GM23338 (cell line): ENCODE data around the gene PRLHR. TPM values are rescaled to one million over a fixed set of nuclear protein-coding genes. Genes with fewer than 3 reads are reported as not detected.

Experiments
- ATAC-seq: fragments of 200-7000 bp; cut with Tn5 transposase; 3 replicates; pipeline ENCODE4 v1.9.1; 2020
- DNase-seq: peaks from one replicate; pipeline ENCODE4 v3.0.0-alpha.2; 2015; ENCODE audit warnings: low spot score
- H2AFZ ChIP-seq: fragments of 200-600 bp; sonication (generic); 2 replicates; pipeline ENCODE4 v1.8.0; 2016; ENCODE audit warnings: antibody characterized with exemption, mild to moderate bottlenecking, moderate library complexity
- H3F3A ChIP-seq: fragments of 200-600 bp; sonication (generic); replicated peaks from 2 replicates; pipeline ENCODE4 v1.8.0; 2017; ENCODE audit warnings: antibody characterized with exemption, mixed run types, low read depth
- H3K27ac ChIP-seq: fragments of 200-600 bp; sonication (generic); 2 replicates; pipeline ENCODE4 v1.6.1; 2016; ENCODE audit warnings: low read depth
- H3K27me3 ChIP-seq: fragments of 200-600 bp; sonication (generic); 2 replicates; pipeline ENCODE4 v1.8.0; 2016; ENCODE audit warnings: mild to moderate bottlenecking, mixed run types, moderate library complexity; ENCODE audit not compliant: insufficient read depth
- H3K36me3 ChIP-seq: fragments of 200-600 bp; sonication (generic); 2 replicates; pipeline ENCODE4 v1.8.0; 2016; ENCODE audit warnings: mild to moderate bottlenecking; ENCODE audit not compliant: insufficient read depth
- H3K4me1 ChIP-seq: fragments of 200-600 bp; sonication (generic); 2 replicates; pipeline ENCODE4 v1.8.0; 2016; ENCODE audit warnings: mild to moderate bottlenecking, moderate library complexity; ENCODE audit not compliant: insufficient read depth
- H3K4me2 ChIP-seq: fragments of 200-600 bp; sonication (generic); 2 replicates; pipeline ENCODE4 v1.7.1; 2017; ENCODE audit warnings: mixed run types
- H3K4me3 ChIP-seq: fragments of 200-600 bp; sonication (generic); 2 replicates; pipeline ENCODE4 v1.6.1; 2016; ENCODE audit warnings: mixed run types
- H3K79me2 ChIP-seq: fragments of 200-600 bp; sonication (generic); replicated peaks from 2 replicates; pipeline ENCODE4 v1.8.0; 2017; ENCODE audit warnings: mild to moderate bottlenecking; ENCODE audit not compliant: insufficient read depth
- H3K9me2 ChIP-seq: fragments of 200-600 bp; sonication (generic); 2 replicates; pipeline ENCODE4 v1.8.0; 2017; ENCODE audit not compliant: insufficient read depth
- H4K20me1 ChIP-seq: fragments of 200-600 bp; sonication (generic); replicated peaks from 2 replicates; pipeline ENCODE4 v1.8.0; 2017; ENCODE audit warnings: mild to moderate bottlenecking; ENCODE audit not compliant: insufficient read depth
- H3K27ac Mint-ChIP-seq: 2 replicates; pipeline ENCODE4 v1.8.0; 2020; ENCODE audit warnings: inconsistent platforms, mild to moderate bottlenecking, moderate library complexity, mixed read lengths
- H3K27me3 Mint-ChIP-seq: 3 replicates; pipeline ENCODE4 v1.8.0; 2022; ENCODE audit warnings: low read depth, mild to moderate bottlenecking, moderate library complexity, mixed read lengths, inconsistent platforms; ENCODE audit not compliant: insufficient read depth, poor library complexity
- H3K36me3 Mint-ChIP-seq: 3 replicates; pipeline ENCODE4 v1.8.0; 2021; ENCODE audit warnings: low read depth, mild to moderate bottlenecking, inconsistent platforms, moderate library complexity, mixed read lengths
- H3K4me1 Mint-ChIP-seq: 3 replicates; pipeline ENCODE4 v1.8.0; 2020; ENCODE audit warnings: mild to moderate bottlenecking, inconsistent platforms, mixed read lengths
- H3K4me3 Mint-ChIP-seq: 3 replicates; pipeline ENCODE4 v1.8.0; 2021; ENCODE audit warnings: moderate library complexity, mild to moderate bottlenecking, inconsistent platforms, mixed read lengths
- H3K9me3 Mint-ChIP-seq: 3 replicates; pipeline ENCODE4 v1.8.0; 2020; ENCODE audit warnings: moderate library complexity, mild to moderate bottlenecking, inconsistent platforms, mixed read lengths
- CREB1 ChIP-seq: fragments of 250-450 bp; sonication (Bioruptor Pico); IDR thresholded peaks from 2 replicates; pipeline ENCODE4 v1.5.0; 2020; ENCODE audit warnings: low read depth, mild to moderate bottlenecking, moderate library complexity
- EZH2 ChIP-seq: fragments of 200-600 bp; sonication (generic); IDR thresholded peaks from one replicate; pipeline ENCODE4 v1.8.0; 2017; ENCODE audit warnings: antibody characterized with exemption, mild to moderate bottlenecking, low read depth; ENCODE audit not compliant: unreplicated experiment
- EZH2phosphoT487 ChIP-seq: fragments of 200-600 bp; sonication (generic); IDR thresholded peaks from one replicate; pipeline ENCODE4 v1.8.1; 2018; ENCODE audit warnings: antibody characterized with exemption; ENCODE audit not compliant: unreplicated experiment
- JUNB ChIP-seq: IDR thresholded peaks from one replicate; pipeline ENCODE4 v1.6.1; 2016; ENCODE audit warnings: antibody characterized with exemption; ENCODE audit not compliant: unreplicated experiment
- NANOG ChIP-seq: IDR thresholded peaks from 2 replicates; pipeline ENCODE4 v1.6.1; 2016; ENCODE audit warnings: antibody characterized with exemption, borderline replicate concordance
- POLR2AphosphoS5 ChIP-seq: IDR thresholded peaks from 2 replicates; pipeline ENCODE4 v1.6.1; 2016; ENCODE audit warnings: antibody characterized with exemption, low read depth
- STAT1 ChIP-seq: IDR thresholded peaks from one replicate; pipeline ENCODE4 v1.6.1; 2016; ENCODE audit warnings: antibody characterized with exemption; ENCODE audit not compliant: unreplicated experiment
- ZNF114 ChIP-seq: fragments of 250-450 bp; sonication (Bioruptor Pico); IDR thresholded peaks from 2 replicates; pipeline ENCODE4 v1.5.0; 2020; ENCODE audit warnings: mild to moderate bottlenecking, moderate library complexity
- ZNF331 ChIP-seq: fragments of 250-450 bp; sonication (Bioruptor Pico); IDR thresholded peaks from 2 replicates; pipeline ENCODE4 v1.5.0; 2020; ENCODE audit warnings: low read depth, mild to moderate bottlenecking, moderate library complexity
- polyA plus RNA-seq: library from polyadenylated mRNA; unstranded; fragments of >200 nt; fragmentation: Nextera tagmentation; extraction: Ambion mirVana; gene quantifications from 2 replicates; pipeline ENCODE4 v1.2.1, GENCODE V29; 2016
- total RNA-seq: library from RNA; depleted of rRNA; stranded (reverse); fragments of >200 nt; shearing (Covaris generic); gene quantifications from 2 replicates; pipeline ENCODE4 v1.2.3, GENCODE V29; 2014
- TF ChIP-seq, protein P1 (sequence below): fragments of 250-450 bp; sonication (Bioruptor Pico); IDR thresholded peaks from 2 replicates; pipeline ENCODE4 v1.5.0; 2020; ENCODE audit warnings: mild to moderate bottlenecking, moderate library complexity
- TF ChIP-seq, protein P2 (sequence below): IDR thresholded peaks from one replicate; pipeline ENCODE4 v1.6.1; 2018; ENCODE audit warnings: antibody characterized with exemption; ENCODE audit not compliant: unreplicated experiment
- TF ChIP-seq, protein P3 (sequence below): IDR thresholded peaks from 2 replicates; pipeline ENCODE4 v1.6.1; 2016; ENCODE audit warnings: antibody characterized with exemption
- TF ChIP-seq, protein P4 (sequence below), 2 experiments: fragments of 200-600 bp in 1 of 2; sonication (generic) in 1 of 2; conservative IDR thresholded peaks; 2 replicates each; pipeline versions ENCODE4 v1.5.1 to v1.6.1; 2016 to 2017; ENCODE audit warnings: antibody characterized with exemption in 2 of 2, low read depth in 2 of 2, mild to moderate bottlenecking in 2 of 2, moderate library complexity in 1 of 2

PRLHR gene
- total and polyA plus RNA-seq, 2 experiments from 2014 or later = 0.24 TPM; not detected in 1

DNA sequence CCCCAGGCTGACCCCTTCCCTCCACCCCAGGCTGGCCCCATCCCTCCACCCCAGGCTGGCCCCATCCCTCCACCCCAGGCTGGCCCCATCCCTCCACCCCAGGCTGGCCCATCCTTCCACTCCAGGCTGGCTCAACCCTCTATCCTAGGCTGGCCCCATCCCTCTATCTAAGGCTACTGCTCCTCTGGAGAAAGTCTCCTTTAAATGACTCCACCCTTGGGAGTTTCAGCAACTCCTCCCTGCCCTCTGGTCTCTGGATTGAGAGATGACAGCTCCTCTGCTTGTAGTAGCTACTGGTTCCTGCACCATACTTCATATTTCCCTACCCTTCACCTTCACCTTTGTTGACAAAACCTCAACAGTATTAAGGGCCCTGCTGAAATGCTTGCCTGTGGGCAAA is 8.5 kb downstream of the PRLHR start:
- Mint-ChIP-seq H3K4me3 (no peak overlapping the region), H3K27ac (no peak overlapping the region), H3K9me3 (no peaks in the 10 kb centered on the region), H3K27me3 (peaks cover 4% of the 10 kb centered on the region), H3K4me1 (peaks cover 3% of the 10 kb centered on the region; the same call in 1 of the 3 replicates), H3K36me3 (no peaks in the 10 kb centered on the region)
- TF ChIP-seq EZH2 (no peak), POLR2AphosphoS5 (no peak), CREB1 (CRISPR knock-in tag) (no peak), JUNB (no peak), EZH2phosphoT487 (no peak), NANOG (no peak), ZNF331 (no peak), ZNF114 (CRISPR knock-in tag) (no peak), STAT1 (no peak)
- TF ChIP-seq, protein P1, sequence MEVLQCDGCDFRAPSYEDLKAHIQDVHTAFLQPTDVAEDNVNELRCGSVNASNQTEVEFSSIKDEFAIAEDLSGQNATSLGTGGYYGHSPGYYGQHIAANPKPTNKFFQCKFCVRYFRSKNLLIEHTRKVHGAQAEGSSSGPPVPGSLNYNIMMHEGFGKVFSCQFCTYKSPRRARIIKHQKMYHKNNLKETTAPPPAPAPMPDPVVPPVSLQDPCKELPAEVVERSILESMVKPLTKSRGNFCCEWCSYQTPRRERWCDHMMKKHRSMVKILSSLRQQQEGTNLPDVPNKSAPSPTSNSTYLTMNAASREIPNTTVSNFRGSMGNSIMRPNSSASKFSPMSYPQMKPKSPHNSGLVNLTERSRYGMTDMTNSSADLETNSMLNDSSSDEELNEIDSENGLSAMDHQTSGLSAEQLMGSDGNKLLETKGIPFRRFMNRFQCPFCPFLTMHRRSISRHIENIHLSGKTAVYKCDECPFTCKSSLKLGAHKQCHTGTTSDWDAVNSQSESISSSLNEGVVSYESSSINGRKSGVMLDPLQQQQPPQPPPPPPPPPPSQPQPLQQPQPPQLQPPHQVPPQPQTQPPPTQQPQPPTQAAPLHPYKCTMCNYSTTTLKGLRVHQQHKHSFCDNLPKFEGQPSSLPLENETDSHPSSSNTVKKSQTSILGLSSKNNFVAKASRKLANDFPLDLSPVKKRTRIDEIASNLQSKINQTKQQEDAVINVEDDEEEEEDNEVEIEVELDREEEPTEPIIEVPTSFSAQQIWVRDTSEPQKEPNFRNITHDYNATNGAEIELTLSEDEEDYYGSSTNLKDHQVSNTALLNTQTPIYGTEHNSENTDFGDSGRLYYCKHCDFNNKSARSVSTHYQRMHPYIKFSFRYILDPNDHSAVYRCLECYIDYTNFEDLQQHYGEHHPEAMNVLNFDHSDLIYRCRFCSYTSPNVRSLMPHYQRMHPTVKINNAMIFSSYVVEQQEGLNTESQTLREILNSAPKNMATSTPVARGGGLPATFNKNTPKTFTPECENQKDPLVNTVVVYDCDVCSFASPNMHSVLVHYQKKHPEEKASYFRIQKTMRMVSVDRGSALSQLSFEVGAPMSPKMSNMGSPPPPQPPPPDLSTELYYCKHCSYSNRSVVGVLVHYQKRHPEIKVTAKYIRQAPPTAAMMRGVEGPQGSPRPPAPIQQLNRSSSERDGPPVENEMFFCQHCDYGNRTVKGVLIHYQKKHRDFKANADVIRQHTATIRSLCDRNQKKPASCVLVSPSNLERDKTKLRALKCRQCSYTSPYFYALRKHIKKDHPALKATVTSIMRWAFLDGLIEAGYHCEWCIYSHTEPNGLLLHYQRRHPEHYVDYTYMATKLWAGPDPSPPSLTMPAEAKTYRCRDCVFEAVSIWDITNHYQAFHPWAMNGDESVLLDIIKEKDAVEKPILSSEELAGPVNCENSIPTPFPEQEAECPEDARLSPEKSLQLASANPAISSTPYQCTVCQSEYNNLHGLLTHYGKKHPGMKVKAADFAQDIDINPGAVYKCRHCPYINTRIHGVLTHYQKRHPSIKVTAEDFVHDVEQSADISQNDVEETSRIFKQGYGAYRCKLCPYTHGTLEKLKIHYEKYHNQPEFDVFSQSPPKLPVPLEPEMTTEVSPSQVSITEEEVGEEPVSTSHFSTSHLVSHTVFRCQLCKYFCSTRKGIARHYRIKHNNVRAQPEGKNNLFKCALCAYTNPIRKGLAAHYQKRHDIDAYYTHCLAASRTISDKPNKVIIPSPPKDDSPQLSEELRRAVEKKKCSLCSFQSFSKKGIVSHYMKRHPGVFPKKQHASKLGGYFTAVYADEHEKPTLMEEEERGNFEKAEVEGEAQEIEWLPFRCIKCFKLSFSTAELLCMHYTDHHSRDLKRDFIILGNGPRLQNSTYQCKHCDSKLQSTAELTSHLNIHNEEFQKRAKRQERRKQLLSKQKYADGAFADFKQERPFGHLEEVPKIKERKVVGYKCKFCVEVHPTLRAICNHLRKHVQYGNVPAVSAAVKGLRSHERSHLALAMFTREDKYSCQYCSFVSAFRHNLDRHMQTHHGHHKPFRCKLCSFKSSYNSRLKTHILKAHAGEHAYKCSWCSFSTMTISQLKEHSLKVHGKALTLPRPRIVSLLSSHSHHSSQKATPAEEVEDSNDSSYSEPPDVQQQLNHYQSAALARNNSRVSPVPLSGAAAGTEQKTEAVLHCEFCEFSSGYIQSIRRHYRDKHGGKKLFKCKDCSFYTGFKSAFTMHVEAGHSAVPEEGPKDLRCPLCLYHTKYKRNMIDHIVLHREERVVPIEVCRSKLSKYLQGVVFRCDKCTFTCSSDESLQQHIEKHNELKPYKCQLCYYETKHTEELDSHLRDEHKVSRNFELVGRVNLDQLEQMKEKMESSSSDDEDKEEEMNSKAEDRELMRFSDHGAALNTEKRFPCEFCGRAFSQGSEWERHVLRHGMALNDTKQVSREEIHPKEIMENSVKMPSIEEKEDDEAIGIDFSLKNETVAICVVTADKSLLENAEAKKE (CRISPR knock-in tag) = no peak
- TF ChIP-seq, protein P2, sequence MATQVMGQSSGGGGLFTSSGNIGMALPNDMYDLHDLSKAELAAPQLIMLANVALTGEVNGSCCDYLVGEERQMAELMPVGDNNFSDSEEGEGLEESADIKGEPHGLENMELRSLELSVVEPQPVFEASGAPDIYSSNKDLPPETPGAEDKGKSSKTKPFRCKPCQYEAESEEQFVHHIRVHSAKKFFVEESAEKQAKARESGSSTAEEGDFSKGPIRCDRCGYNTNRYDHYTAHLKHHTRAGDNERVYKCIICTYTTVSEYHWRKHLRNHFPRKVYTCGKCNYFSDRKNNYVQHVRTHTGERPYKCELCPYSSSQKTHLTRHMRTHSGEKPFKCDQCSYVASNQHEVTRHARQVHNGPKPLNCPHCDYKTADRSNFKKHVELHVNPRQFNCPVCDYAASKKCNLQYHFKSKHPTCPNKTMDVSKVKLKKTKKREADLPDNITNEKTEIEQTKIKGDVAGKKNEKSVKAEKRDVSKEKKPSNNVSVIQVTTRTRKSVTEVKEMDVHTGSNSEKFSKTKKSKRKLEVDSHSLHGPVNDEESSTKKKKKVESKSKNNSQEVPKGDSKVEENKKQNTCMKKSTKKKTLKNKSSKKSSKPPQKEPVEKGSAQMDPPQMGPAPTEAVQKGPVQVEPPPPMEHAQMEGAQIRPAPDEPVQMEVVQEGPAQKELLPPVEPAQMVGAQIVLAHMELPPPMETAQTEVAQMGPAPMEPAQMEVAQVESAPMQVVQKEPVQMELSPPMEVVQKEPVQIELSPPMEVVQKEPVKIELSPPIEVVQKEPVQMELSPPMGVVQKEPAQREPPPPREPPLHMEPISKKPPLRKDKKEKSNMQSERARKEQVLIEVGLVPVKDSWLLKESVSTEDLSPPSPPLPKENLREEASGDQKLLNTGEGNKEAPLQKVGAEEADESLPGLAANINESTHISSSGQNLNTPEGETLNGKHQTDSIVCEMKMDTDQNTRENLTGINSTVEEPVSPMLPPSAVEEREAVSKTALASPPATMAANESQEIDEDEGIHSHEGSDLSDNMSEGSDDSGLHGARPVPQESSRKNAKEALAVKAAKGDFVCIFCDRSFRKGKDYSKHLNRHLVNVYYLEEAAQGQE = no peak
- TF ChIP-seq, protein P3, sequence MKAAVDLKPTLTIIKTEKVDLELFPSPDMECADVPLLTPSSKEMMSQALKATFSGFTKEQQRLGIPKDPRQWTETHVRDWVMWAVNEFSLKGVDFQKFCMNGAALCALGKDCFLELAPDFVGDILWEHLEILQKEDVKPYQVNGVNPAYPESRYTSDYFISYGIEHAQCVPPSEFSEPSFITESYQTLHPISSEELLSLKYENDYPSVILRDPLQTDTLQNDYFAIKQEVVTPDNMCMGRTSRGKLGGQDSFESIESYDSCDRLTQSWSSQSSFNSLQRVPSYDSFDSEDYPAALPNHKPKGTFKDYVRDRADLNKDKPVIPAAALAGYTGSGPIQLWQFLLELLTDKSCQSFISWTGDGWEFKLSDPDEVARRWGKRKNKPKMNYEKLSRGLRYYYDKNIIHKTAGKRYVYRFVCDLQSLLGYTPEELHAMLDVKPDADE = no peak
- TF ChIP-seq, protein P4, sequence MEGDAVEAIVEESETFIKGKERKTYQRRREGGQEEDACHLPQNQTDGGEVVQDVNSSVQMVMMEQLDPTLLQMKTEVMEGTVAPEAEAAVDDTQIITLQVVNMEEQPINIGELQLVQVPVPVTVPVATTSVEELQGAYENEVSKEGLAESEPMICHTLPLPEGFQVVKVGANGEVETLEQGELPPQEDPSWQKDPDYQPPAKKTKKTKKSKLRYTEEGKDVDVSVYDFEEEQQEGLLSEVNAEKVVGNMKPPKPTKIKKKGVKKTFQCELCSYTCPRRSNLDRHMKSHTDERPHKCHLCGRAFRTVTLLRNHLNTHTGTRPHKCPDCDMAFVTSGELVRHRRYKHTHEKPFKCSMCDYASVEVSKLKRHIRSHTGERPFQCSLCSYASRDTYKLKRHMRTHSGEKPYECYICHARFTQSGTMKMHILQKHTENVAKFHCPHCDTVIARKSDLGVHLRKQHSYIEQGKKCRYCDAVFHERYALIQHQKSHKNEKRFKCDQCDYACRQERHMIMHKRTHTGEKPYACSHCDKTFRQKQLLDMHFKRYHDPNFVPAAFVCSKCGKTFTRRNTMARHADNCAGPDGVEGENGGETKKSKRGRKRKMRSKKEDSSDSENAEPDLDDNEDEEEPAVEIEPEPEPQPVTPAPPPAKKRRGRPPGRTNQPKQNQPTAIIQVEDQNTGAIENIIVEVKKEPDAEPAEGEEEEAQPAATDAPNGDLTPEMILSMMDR (conservative IDR thresholded peaks at IDR 0.05; ENCODE audit: low read depth in 2 of 2) = no peak
- H3K4me1 ChIP-seq = no peaks in the 10 kb centered on the region
- H3K27ac ChIP-seq = no peak overlapping the region
- no peak overlapping the region for H2AFZ ChIP-seq
- H4K20me1 ChIP-seq = no peaks in the 10 kb centered on the region
- H3K36me3 ChIP-seq = no peaks in the 10 kb centered on the region
- H3K79me2 ChIP-seq = no peaks in the 10 kb centered on the region
- H3K9me2 ChIP-seq = no peaks in the 10 kb centered on the region
- H3K4me2 ChIP-seq = no peak overlapping the region
- H3F3A ChIP-seq = no peaks in the 10 kb centered on the region
- no peaks in the 10 kb centered on the region for H3K27me3 ChIP-seq
- no peak for ATAC-seq
- no peak for DNase-seq
- no peak overlapping the region for H3K4me3 ChIP-seq
